ENCODE data around the gene KIF2A. TPM values are rescaled to one million over a fixed set of nuclear protein-coding genes. Genes with fewer than 3 reads are reported as not detected.
A peak's percentile ranks its signal among the peaks of the same experiment; 100 is the strongest.

Gene KIF2A
- total and polyA plus RNA-seq, 9 of the 15 experiments (the other 6 are each of a cell fraction or from before 2014, with no cell fraction given), result 42.6 to 126 (median 77.6) TPM

GRCh38 chr5:62284946-62285891 lies 20.8 kb upstream of the KIF2A start (continued):
- TF ChIP-seq CEBPZ (IDR thresholded peaks at IDR 0.05; ENCODE audit: borderline replicate concordance, low read depth, low read length) (no peak), MAZ (CRISPR knock-in tag; conservative IDR thresholded peaks at IDR 0.05 in 1 of 2, IDR thresholded peaks at IDR 0.05 in 1 of 2) (0 out of 4 replicates have a peak, but pooled peaks of 1 of the 2 experiments have one; percentile 13), KLF10 (CRISPR knock-in tag; IDR thresholded peaks at IDR 0.05) (no peak), POLR2B (IDR thresholded peaks at IDR 0.05; ENCODE audit: low read depth, partially characterized antibody) (no peak), KDM1A (IDR thresholded peaks at IDR 0.05) (0 out of 4 replicates have a peak, but pooled peaks of 1 of the 2 experiments have one; percentile 7), ESRRA (IDR thresholded peaks at IDR 0.05; ENCODE audit: borderline replicate concordance, low read depth) (no peak), KAT2B (IDR thresholded peaks at IDR 0.05; ENCODE audit: low read depth, low read length) (no peak), SFPQ (IDR thresholded peaks at IDR 0.05; ENCODE audit: low read depth, low read length) (no peak), AFF1 (IDR thresholded peaks at IDR 0.05; ENCODE audit: low read depth in 1 of 2, partially characterized antibody in 2 of 2) (no peak), ZFP36 (IDR thresholded peaks at IDR 0.05; ENCODE audit: low read depth, low read length, partially characterized antibody) (no peak), ZNF518B (CRISPR knock-in tag; IDR thresholded peaks at IDR 0.05) (no peak)
